Measurements from ENCODE around the gene RNF19B. TPM values are rescaled to one million over a fixed set of nuclear protein-coding genes. Genes with fewer than 3 reads are reported as not detected.

RNF19B gene
- total and polyA plus RNA-seq, 10 of the 15 experiments (the other 5 are each of a cell fraction or from before 2014, with no cell fraction given), result 2.8 to 32.6 (median 16.6) TPM

DNA sequence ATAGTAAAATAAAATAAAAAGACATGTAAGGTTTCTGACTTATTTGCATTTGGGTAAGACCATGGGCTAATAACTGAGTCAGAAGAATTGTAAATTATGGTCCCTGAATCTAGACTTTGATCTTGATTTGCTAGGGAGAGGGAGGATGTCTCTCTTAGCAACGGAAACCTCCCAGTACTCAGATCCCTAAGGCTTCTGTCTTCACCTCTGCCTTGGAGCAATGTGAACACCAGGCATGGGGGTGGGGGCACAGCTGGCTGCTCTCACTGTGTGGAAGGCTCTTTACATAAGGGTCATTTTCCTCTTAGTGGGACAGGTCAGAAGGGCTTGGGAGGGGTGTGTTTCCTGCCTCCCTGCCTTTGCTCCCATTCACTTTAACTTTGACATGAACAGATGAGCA lies 46.4 kb downstream of the RNF19B start:
- CTCF ChIA-PET, result interaction anchor here (1.3 to 1.9 kb wide), 4 partner anchors 16 to 169 kb away, joined by 3 to 8 read pairs (median 6); no protein-coding TSS in a partner anchor
- DNase-seq (ENCODE audit: low read depth, low spot score) (no peak), ATAC-seq (no peak), FAIRE-seq (no peak)
- POLR2A ChIA-PET, result interaction anchor here (0.6 to 0.9 kb wide), 2 partner anchors 19 to 83 kb away, joined by 3 read pairs; no protein-coding TSS in a partner anchor
- Histone ChIP-seq H3K9me3 (replicated peaks; ENCODE audit: control insufficient read depth, insufficient read depth, low read length) (no peaks in the 10 kb centered on the region; the same call in 2 of the 3 replicates), H3K9ac (ENCODE audit: control insufficient read depth, insufficient read depth, low read length) (no peak overlapping the region), H3K4me2 (ENCODE audit: control insufficient read depth, insufficient read depth) (no peak overlapping the region), H3K27ac (ENCODE audit: control insufficient read depth, insufficient read depth) (no peak overlapping the region), H3K79me2 (ENCODE audit: control insufficient read depth, insufficient read depth, low read length) (no peaks in the 10 kb centered on the region), H3K27me3 (replicated peaks in 1 of 2; ENCODE audit: control insufficient read depth in 2 of 2, insufficient read depth in 2 of 2, low read length in 1 of 2) (no peaks in the 10 kb centered on the region), H3K4me3 (no peak overlapping the region), H2AFZ (ENCODE audit: control insufficient read depth, low read depth, low read length) (no peak overlapping the region), H3K36me3 (ENCODE audit: control insufficient read depth in 2 of 2, insufficient read depth in 2 of 2, low read length in 1 of 2) (no peaks in the 10 kb centered on the region), H3K4me1 (ENCODE audit: control insufficient read depth, insufficient read depth, low read length) (no peaks in the 10 kb centered on the region; the same call in 1 of the 2 replicates), H4K20me1 (ENCODE audit: control insufficient read depth, insufficient read depth) (no peaks in the 10 kb centered on the region)
- RAD21 ChIA-PET (ENCODE audit: unreplicated experiment), result interaction anchor here (1.2 kb wide), 1 partner anchor 17 kb away, joined by 3 read pairs; no protein-coding TSS in a partner anchor
- in situ Hi-C loops (cut with MboI) (no loop called here), intact Hi-C loops (cut with micrococcal nuclease; ENCODE audit: unreplicated experiment) (no loop called here)
- SMC1A ChIA-PET (ENCODE audit: uncharacterized antibody, unreplicated experiment), result no interaction called here
- BruUV-seq (replicated peaks), result no TSS peak
- no peak for TF ChIP-seq POLR2AphosphoS2 (IDR thresholded peaks at IDR 0.05; ENCODE audit: low read depth, low read length)
- no peak for TF ChIP-seq CBX5 (IDR thresholded peaks at IDR 0.05; ENCODE audit: low read depth)
- TF ChIP-seq RUNX3 (IDR thresholded peaks at IDR 0.05; ENCODE audit: low read length), result no peak
- TF ChIP-seq SP1 (IDR thresholded peaks at IDR 0.05; ENCODE audit: low read depth, low read length), result no peak
- TF ChIP-seq ESRRA (IDR thresholded peaks at IDR 0.05; ENCODE audit: low read length), result no peak
- TF ChIP-seq BRCA1 (IDR thresholded peaks at IDR 0.05; ENCODE audit: low read depth, low read length), result no peak
- WGBS (ENCODE audit: insufficient coverage, insufficient replicate concordance, low lambda C conversion rate, missing lambda C conversion rate), result 6% methylated on average over 1 of the region's 1 CpG

DNA sequence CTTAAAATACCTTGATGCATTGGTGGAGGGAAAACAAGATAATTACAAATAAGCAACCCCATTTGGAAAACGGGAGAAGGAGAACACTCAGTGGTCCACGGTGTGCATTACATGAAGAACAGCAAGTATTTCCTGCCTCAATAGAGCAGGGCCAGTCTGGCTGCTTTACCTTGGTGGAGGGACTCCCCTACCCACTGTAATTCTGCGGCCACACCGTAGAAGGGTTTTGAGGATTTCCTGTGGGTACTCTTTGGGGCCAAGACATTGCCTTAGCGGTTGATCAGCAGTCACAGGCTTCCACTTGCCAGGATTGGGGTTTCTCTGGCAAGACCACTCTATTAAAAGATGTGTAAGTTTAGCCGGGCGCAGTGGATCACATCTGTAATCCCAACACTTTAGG lies 47.1 kb downstream of the RNF19B start:
- Histone ChIP-seq H2AFZ (ENCODE audit: control insufficient read depth, low read depth, low read length) (no peak overlapping the region), H3K36me3 (ENCODE audit: control insufficient read depth in 2 of 2, insufficient read depth in 2 of 2, low read length in 1 of 2) (no peaks in the 10 kb centered on the region), H3K4me3 (no peak overlapping the region), H3K9me3 (replicated peaks; ENCODE audit: control insufficient read depth, insufficient read depth, low read length) (no peaks in the 10 kb centered on the region; the same call in 2 of the 3 replicates), H3K27ac (ENCODE audit: control insufficient read depth, insufficient read depth) (no peak overlapping the region), H4K20me1 (ENCODE audit: control insufficient read depth, insufficient read depth) (no peaks in the 10 kb centered on the region), H3K79me2 (ENCODE audit: control insufficient read depth, insufficient read depth, low read length) (no peaks in the 10 kb centered on the region), H3K27me3 (replicated peaks in 1 of 2; ENCODE audit: control insufficient read depth in 2 of 2, insufficient read depth in 2 of 2, low read length in 1 of 2) (no peaks in the 10 kb centered on the region), H3K4me1 (ENCODE audit: control insufficient read depth, insufficient read depth, low read length) (no peaks in the 10 kb centered on the region; the same call in 1 of the 2 replicates), H3K4me2 (ENCODE audit: control insufficient read depth, insufficient read depth) (no peak overlapping the region), H3K9ac (ENCODE audit: control insufficient read depth, insufficient read depth, low read length) (no peak overlapping the region)
- BruUV-seq (replicated peaks), result no TSS peak
- in situ Hi-C loops (cut with MboI) (no loop called here), intact Hi-C loops (cut with micrococcal nuclease; ENCODE audit: unreplicated experiment) (no loop called here)
- ChIA-PET SMC1A (ENCODE audit: uncharacterized antibody, unreplicated experiment) (no interaction called here), CTCF (interaction anchor here (0.6 to 1.6 kb wide), 4 partner anchors 16 to 136 kb away, joined by 3 to 9 read pairs (median 6); no protein-coding TSS in a partner anchor), POLR2A (no interaction called here), RAD21 (ENCODE audit: unreplicated experiment) (no interaction called here)
- no peak for DNase-seq (ENCODE audit: low read depth, low spot score)
- 1% methylated on average over 7 of the region's 7 CpGs for WGBS (ENCODE audit: insufficient coverage, insufficient replicate concordance, low lambda C conversion rate, missing lambda C conversion rate)
- ATAC-seq, result peak; percentile 79
- FAIRE-seq, result peak; percentile 41
- 0 out of 4 replicates have a peak, but pooled peaks of 1 of the 2 experiments have one; percentile 8 for TF ChIP-seq IKZF2 (IDR thresholded peaks at IDR 0.05)
- no peak for TF ChIP-seq CBX5 (IDR thresholded peaks at IDR 0.05; ENCODE audit: low read depth)
- no peak for TF ChIP-seq REST (IDR thresholded peaks at IDR 0.05; ENCODE audit: low read depth, low read length)
- no peak for TF ChIP-seq NFYA (IDR thresholded peaks at IDR 0.05; ENCODE audit: borderline replicate concordance, low read depth, low read length)
- no peak for TF ChIP-seq SIN3A (IDR thresholded peaks at IDR 0.05; ENCODE audit: low read depth, low read length)
